NCI-H2196 (cell line): Measurements from ENCODE around the gene PANK4.

Experiments used
- DNase-seq: peaks from one replicate; lab custom pipeline; 2025; ENCODE audit not compliant: unreplicated experiment; lab: John Stamatoyannopoulos, UW

PANK4 gene

DNA sequence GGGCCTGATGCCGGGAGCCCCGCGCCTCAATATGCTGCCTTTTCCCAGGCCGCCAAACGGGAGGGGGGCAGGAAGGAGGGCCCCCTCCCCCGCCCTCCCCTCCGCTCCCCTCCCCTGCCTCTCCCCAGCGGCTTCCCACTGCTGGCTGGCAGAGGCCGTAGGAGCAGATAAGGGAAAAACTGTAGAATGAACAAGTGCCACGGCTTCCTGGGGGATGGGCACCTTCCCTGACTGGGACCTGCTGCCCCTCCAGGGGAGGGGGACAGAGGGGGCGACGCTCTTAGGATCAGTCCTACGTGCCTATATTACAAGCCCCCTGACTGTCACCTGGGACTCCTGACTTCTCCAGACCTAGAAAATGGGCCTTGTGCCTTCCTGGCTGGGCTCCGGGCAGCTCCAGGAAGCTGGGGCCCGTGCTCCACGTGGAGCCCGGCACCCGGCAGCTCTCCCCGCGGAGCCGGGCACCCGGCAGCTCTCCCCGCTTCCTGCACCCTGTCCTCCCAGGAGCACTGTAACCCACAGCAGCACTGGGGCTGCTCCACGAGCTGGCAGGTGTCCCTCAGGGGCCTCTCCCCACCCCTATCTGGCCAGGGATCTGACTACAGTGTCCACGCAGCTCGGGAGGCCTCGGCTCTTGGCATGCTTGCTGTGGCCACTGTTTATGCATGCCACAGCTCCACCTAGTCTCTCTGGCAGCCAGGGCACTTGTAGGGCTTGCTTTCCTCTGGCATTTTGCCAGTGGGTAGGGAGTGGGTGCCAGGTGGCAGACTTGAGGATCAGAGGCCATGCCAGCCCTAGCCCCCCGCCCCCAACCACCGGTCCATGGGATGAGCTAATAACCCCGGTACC lies 4.3 kb upstream of the PANK4 start:
- DNase-seq = peak; percentile 76

DNA sequence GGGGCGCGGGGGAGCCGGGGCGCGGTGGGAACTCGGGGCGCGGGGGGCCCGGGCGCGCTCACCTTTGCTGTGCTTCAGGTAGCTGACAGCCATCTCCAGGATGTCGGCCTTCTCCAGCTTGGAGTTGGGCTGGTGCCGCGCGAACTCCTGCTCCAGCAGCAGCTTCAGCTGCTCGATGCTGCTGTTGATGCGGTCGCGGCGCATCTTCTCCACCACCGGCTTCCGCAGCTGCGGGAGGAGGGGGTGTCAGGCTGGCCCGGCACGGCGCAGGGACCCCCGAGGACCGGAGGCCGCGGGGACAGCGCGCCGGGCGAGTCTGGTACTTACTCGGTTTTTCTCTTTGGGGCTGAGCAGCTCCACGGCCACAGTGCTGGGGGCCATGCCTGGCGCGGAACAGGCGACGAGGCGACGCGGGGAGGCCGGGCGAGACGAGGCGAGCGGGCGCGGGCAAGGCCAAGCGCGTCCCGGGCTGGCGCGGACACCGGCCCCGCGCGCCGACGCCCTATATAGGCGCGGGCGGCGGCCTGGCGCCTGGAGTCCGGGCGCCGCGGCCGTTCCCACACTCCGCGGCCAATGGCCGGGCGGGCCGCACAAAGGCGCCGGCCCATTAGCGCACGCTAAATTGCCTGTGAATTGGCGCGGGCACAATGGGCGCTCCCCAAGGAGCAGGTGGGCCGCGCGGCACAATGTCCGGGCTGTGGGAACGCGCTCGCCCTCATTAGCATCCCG lies 3.6 kb upstream of the PANK4 start, which contains the start of gene HES5:
TSS of gene HES5 (minus strand) at position 480 of the 729 bp plus-strand sequence. CDS start at position 381, 99 bp downstream.
- DNase-seq = peak; percentile 53

DNA sequence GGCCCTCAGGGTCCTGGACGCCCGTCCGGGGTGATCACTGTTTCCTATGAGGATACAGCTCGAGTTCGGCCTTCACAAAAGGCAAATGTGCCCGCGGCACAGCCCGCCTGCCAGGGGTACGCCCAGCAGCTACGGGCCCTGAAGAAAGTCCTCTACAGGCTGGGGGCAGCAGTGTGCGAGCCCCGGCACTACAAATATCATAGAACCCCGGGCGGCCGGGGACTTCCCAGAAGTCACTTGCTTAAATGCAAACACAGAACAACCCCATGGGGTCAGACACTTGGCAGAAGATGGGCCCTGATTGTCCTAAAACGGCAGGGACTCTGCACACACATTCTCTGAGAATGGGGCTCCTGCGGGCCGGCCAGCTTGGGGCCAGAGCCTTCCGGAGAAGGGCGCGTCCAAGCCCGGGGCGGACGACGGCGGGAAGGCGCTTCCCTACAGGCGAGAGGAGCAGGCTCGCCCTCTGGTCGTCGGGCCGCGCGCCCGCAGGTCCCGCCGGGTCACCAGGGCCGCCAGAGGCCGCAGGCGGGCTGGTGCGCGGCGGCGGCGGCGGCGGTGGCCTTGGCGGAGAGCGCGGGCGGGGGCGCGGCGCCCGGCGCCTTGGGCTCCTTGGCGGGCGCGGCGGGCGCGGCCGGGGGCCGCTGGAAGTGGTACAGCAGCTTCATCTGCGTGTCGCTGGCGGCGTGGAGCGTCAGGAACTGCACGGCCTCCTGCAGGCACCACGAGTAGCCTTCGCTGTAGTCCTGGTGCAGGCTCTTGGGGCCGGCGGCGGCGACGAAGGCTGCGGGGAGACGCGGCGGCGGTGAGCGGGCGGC lies 2.8 kb upstream of the PANK4 start:
- DNase-seq = no peak

DNA sequence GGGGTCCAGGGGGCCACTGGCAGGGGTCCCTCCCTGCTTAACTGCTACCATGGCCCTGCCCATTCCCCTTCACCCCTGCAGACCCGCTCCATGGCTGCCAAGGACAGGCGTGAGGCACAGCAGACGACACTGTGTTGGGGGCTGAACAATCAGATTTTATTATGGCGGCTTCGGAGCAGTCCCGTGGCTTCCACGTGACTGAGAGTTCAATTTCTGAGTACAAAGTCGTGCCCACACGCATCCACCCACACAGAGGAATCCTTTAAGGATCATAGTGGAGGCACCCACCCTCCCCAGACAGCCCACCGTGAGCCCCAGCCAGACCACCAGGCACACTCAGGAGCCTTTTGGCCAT lies 2.2 kb upstream of the PANK4 start:
- DNase-seq = no peak

DNA sequence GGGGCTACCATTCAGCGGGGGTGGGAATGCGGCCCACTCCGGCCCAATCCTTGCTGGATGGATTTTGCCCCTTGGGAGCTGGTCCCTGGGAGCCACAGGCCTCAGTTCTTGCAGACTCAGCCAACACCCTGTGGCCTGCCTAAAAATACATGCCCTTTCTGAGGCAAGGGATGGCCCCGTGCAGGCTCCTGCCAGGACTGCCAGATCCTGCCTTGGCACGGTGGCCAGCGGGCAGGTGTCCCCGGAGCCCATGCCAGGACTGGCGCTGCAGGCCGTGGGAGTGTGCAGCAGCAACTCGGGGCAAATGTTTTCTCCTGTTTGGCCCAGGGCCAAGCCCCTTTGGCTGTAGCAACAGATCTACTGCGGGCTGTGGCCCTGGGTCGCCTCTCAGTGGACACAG lies 1.6 kb upstream of the PANK4 start:
- DNase-seq = peak; percentile 20

DNA sequence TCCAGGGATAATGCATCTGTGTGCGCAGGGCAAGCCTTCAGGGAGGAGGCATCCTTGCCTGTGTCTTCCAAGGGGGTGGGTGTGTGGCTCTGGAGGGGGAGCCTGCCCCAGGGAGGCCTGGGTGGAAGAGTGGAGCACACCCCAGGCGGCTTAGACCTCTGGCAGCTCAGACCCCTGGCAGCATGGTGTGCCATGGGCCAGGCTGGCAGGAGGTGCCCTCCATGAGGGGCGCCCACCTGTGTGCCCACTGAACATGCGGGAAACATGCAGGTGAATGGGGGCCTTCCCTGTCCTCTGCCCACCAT lies 1.1 kb upstream of the PANK4 start:
- DNase-seq = no peak

DNA sequence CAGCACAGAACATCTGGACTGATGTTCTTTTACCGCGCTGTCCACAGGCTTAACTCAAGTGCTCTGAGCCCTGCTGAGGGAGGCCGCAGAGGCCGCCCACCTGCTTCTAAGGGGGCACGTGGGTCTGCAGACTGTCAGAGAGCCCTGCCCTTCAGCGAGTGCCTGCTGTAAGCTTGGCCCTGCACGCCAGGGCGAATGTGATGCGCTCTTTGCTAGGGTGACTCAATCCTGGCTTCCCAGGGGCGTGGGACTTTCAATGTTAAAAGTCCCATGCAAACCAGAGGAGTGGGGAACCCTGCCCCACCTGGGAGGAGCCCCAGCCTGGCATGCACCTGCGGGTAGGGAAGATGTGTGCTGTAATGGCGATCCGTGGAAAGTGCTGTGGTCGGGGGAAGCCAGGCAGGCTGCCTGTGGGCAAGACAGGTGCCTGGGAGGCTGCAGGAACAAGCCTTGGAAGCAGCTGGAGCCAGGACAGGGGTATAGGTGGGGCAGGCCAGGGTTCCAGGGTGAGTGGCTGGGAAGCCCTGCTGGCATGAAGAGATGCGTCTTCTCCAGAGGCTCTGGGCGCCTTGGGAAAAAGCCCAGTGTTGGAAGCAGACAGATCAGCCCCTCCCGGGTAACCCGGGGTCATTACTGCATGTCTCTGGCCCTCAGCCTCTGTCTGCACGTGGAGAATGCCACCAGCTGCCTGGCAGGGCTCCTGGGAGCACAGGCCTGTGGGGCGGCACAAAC lies 594 bp upstream of the PANK4 start:
- peak; percentile 65 for DNase-seq

DNA sequence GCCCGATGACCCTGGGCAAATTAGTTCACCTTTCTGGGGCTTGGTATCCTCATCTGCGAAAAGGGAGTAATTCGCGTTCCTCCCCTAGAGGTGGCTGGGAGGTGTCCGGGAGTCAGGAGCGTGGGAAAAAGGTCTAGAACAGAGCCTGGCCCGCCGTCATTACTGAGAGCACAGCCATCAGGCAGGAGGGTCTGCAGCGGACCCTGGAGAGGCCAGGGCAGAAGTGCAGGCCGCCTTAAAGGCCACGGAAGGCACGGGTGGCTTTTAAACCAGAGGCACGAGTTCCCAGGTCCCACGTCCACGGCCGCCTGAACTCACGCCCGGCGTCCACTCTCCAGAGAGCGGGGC lies 850 bp downstream of the PANK4 start:
- no peak for DNase-seq

DNA sequence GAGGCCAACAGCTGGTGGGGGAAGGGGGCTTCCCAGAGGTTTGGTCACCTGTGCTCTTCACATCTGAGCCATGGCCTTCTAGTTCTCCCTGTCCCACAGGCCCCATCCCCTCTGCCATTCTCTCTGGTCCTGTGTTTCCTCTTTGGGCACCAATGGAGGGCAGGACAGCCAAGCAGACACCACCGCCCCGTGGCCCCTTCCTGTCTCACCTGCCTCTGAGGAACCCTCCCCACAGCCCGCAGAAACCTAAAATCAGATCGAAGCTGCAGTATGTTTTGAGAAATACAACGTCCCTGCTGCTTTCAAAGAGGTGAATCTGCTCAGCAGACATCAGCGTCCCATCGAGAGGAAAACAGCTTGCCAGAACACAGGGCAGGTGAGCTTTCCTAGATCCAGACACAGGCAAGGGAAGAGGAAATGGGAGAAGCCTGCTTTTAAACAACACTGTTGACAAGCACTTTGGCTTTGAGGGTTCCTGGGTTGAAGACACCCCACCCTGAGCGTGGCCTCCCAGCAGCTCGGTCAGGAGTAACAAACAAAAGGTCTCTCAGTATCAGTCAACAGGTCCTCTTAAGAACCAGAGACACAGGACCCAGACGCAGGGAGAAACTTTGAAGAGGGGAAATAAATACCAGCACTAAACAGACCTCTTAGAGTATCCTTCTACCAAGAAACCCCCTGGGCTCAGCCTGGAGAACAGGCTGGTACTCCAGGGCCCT lies 2.3 kb downstream of the PANK4 start:
- DNase-seq = no peak

DNA sequence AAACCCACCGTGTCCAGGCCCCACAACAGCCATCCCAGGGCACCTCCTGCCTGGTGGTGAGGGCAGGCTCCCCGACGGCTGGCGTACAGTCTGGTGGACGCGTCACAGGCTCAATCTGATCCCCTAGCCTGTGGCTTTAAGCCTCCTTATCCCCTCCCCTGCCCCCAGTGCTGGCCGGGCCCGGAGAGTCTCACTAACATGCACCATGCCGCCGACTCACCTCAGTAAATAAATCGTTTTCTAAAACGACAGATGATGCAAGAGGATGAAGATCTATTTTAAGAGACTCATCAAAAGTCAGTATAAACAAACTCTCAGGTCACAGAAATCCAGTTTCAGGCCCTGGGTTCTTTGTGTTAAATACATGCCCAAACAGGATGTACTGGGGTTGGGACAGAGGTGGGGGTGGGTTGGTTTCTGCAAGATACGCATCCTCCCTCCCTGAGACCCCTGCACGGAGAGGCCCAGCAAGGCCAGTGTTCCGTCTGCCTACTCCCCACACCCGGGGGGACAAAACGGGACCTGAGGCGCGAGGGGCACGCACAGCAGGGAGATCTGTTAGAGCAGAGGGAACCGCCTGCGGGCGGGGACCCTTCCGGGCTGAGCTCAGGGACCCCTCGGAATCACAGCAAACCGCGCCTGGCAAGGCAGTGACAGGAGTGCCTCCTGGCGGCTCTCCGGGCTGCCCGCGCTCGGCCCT lies 3.1 kb downstream of the PANK4 start:
- DNase-seq = no peak

DNA sequence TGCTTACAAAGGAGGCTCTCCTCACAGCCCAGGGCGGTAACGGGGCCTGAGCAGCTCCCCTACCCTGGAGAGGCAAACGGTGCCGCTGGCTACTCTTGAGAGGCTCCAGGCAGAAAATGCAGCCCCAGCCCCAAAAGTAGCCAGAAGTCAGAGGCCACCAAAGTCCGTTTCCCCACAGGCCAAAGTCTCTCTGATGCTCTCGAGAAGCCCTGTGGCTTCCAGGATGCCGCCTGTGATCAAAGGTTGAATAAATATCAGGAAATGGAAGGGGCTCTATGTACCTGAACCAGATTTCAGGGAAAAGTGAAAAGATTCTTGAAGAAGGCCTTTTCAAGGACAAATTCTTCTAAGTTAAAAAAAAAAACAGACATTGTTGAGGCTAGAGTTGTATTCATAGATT lies 4.2 kb downstream of the PANK4 start:
- DNase-seq = no peak

DNA sequence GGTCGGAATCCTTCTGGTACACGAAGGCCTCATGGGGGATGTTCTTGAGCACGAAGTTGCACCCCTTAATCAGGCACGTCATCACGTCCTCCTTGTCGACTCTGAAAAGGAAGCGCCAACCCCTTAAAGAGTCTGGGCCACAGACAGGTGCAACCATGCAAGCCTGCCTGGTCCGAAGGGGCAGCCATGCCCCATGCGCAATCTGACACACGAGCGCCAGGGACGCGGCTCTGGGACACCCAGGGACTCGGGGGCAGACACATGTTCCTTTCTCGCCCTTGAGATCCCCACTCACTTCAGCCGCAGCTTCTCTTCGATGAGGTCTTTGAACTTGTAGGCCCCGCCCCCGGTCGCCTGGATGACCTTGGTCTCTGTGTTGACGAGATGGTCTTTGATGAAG lies 5.6 kb downstream of the PANK4 start:
- DNase-seq = no peak

DNA sequence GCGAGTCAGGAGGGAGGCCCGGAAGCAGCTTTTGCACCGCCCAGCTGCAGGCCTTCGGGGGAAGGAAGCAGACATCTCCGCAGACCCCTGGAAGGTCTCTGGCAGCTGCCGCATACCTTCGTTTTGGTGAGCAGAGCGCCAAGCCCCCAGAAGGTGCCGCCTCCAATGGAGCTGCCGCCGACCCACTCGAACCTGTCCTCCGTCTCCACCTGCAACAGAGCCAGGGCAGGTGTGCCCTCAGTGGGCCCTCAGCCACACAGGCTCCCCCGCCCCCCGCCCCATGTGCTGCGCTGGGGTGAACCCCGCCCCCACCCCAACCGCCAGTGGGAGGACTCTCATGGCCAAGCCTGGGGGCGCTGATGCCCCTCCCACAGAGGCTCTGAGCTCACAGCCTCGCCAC lies 6.2 kb downstream of the PANK4 start:
- DNase-seq = no peak

DNA sequence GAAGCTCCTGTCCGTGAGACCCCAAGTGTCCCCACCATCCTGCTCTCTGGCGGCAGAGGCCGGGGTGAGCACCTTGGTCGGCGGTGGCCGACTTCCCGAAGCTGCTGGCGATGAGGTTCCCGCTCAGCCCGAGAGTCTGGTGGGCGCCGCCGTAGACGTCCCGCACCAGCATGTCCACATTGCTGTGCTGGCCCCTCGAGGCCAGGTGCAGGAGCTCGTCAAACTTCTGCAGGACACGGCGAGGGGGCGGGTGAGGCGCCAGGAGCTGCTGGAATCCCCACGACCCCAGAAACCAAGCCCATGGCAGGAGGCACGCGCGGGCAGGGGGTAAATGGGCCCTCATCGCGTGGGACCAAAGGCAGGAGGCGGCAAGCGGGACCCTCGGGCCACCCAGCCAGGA lies 6.7 kb downstream of the PANK4 start:
- DNase-seq = no peak

DNA sequence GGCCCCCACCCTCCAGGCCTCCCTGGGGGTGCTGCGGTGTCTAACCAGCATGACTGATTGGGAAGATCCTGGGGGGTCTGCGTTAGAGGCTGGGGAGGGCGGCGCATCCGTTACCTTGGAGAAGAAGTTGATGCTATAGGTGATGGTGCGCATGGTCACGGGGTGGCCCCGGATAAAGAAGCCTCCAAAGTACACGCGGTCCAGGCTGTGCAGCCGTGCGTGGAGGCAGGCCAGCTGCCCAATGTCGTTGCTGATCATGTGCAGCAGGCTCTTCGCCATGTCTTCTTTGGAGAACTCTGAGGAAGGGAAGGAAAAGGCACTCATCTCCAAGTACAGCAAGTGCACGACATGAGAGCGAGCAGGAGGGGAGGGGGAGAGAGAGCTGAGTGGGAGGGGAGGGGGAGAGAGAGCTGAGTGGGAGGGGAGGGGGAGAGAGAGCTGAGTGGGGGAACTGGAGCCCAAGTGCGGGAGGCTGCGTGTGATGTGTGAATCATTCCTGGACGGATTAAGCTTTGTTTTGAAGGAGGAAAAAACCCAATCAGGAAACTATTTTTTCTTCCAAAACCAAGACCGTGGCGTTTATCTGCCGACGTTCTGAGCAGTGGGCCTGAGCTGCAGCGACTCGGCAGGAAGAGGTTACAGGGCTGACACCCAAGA lies 7.2 kb downstream of the PANK4 start:
- DNase-seq = no peak

DNA sequence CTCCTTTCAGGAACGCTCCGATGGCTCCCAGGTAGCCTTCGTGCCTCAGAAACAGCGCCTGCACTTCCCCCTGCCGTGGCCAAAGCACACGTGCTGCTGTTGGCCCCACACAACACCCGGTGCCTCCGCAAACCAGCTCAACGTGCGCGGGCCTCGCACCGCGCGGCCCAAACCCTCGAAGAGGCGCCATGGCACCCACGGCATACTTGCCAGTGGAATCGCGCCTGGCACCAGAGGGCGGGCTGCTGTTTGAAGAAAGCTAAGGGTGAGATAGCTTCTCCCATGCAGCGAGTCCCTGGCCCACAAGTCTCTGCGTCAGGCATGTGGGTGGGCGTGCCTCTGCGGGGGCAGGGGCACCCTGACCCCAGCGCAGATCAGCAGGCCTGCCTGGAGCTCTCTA lies 7.9 kb downstream of the PANK4 start:
- no peak for DNase-seq

DNA sequence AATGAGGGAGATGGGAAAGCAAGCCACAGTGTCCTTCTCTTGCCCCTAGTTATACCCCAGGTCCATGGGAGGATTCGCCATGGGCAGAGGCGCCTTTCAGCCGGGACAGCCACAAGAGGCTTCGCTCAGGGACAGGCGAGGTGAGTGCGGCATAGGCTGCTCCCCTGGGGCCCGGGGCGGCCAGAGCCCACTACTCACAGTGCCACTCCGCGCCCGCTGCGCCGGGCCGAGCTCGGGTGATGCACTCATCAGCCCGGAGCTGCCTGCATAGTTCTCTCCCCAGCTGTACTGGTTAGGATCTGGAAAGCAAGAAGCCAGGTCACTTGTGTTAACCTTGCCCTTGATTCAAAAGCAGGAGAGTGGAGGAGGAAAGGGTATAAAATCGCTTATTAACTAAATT lies 8.4 kb downstream of the PANK4 start:
- DNase-seq = no peak

DNA sequence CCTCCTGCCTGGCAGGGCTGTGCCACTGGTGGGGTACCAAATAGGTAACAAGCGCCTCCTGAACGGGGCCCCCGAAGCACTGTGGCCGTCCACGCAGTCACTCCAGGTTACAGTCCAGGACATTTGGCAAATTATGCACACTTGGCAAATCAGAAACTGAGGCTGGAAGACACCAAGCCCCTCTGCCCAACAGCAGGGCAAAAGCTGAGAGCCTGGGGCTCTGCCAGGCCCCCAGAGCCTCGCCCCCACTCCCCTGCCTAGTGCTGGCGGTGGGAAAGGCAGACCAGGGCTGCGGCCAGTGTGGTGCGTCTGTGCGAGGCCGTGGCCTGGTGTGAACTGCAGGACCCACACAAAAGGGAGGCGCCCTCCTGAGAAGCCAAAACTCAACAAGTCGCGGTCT lies 9.4 kb downstream of the PANK4 start:
- DNase-seq = no peak

DNA sequence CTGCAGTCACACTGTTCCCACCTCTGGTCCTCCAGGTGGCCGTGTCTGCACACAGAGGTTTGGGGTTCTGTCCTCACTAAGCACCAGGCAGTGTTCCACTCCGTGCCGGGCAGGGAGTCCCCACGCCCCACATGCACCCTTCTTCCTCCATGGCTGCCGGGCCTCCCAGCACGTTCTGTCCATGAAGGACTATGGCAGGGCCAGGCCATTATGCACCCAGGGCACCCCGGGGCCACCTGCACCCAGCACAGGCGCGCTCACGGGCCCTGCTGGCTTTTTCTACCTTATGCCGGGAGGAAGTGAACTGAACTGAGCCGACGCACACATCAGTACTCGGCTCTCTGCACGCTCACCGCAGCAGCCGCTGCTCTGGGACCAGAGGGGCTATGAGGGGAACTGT lies 10.3 kb downstream of the PANK4 start:
- DNase-seq = no peak

DNA sequence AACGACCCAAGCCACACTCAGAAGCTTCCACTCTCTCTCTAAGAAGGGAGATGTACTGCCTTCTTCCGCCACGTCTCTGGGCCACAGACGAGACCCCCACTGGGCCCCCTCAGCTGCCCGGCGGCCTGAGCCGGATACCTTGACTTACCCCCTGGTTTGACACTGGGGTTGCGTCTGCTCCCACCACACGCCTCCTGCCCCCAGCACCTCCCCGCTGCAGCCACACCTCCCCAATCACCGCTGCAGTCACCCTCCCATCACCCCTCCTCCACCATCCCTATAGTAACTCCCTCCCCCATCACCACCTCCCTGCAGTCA lies 10.7 kb downstream of the PANK4 start:
- DNase-seq = no peak
